ENCODE data around the gene FLT1. TPM values are rescaled to one million over a fixed set of nuclear protein-coding genes. Genes with fewer than 3 reads are reported as not detected.
A peak's percentile ranks its signal among the peaks of the same experiment; 100 is the strongest.

The FLT1 gene
- total and polyA plus RNA-seq, 2 experiments from 2014 or later, result 7.5 to 14.8 TPM

DNA sequence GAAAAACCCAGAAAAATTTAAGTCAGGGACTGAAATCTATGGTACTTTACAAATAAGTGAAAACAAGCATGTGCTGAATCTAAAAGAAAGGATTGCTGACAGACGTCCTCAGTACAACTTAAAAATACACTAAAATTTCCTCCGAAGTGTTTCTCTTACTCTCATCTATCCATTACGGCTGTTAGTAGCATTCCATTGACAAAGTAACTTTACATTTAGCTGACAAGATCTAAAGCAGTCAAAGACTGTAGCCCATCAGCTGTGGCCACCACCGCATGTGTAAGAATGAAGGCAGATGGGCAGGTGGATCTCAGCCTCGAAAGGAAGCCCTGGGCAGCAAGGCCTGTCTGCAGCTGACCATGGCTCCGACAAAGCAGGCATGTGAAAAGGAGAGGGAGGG, 59.0 kb downstream of the FLT1 start:
- Histone ChIP-seq H3K27me3 (no peaks in the 10 kb centered on the region), H3K4me1 (ENCODE audit: low read depth) (peaks cover 6% of the 10 kb centered on the region), H3K9me3 (ENCODE audit: low read depth) (no peaks in the 10 kb centered on the region), H3K4me3 (no peak overlapping the region), H3K36me3 (no peaks in the 10 kb centered on the region), H3K27ac (no peak overlapping the region)
- TF ChIP-seq, protein P1, sequence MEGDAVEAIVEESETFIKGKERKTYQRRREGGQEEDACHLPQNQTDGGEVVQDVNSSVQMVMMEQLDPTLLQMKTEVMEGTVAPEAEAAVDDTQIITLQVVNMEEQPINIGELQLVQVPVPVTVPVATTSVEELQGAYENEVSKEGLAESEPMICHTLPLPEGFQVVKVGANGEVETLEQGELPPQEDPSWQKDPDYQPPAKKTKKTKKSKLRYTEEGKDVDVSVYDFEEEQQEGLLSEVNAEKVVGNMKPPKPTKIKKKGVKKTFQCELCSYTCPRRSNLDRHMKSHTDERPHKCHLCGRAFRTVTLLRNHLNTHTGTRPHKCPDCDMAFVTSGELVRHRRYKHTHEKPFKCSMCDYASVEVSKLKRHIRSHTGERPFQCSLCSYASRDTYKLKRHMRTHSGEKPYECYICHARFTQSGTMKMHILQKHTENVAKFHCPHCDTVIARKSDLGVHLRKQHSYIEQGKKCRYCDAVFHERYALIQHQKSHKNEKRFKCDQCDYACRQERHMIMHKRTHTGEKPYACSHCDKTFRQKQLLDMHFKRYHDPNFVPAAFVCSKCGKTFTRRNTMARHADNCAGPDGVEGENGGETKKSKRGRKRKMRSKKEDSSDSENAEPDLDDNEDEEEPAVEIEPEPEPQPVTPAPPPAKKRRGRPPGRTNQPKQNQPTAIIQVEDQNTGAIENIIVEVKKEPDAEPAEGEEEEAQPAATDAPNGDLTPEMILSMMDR (IDR thresholded peaks at IDR 0.05; ENCODE audit: low read depth, low read length), result no peak
- no peak for DNase-seq (ENCODE audit: low read depth in 1 of 2, low spot score in 1 of 2)

DNA sequence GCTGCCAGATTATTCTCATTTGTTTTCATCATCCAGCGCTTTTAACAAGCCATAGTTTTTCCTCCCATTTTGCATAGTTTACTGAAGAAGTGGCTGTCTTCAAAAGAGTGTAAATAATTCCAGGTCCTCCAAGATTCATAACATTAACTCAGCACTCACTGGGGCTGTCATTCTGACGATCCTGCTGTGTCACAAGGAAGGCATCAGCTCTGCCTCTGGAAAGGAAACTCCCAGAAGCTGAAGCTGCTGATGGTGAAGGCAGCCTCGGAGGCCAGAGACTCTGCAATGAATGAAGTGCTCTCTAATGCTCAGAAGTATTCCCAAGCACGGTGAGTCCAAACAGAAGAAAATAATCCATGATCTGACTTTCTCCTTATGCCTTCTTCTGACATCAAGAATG, 60.0 kb downstream of the FLT1 start:
- Histone ChIP-seq H3K27ac (no peak overlapping the region), H3K27me3 (no peaks in the 10 kb centered on the region), H3K36me3 (no peaks in the 10 kb centered on the region), H3K9me3 (ENCODE audit: low read depth) (no peaks in the 10 kb centered on the region), H3K4me3 (no peak overlapping the region), H3K4me1 (ENCODE audit: low read depth) (peaks cover 11% of the 10 kb centered on the region)
- DNase-seq (ENCODE audit: low read depth in 1 of 2, low spot score in 1 of 2), result no peak
- TF ChIP-seq, protein P1 (IDR thresholded peaks at IDR 0.05; ENCODE audit: low read depth, low read length), result no peak

DNA sequence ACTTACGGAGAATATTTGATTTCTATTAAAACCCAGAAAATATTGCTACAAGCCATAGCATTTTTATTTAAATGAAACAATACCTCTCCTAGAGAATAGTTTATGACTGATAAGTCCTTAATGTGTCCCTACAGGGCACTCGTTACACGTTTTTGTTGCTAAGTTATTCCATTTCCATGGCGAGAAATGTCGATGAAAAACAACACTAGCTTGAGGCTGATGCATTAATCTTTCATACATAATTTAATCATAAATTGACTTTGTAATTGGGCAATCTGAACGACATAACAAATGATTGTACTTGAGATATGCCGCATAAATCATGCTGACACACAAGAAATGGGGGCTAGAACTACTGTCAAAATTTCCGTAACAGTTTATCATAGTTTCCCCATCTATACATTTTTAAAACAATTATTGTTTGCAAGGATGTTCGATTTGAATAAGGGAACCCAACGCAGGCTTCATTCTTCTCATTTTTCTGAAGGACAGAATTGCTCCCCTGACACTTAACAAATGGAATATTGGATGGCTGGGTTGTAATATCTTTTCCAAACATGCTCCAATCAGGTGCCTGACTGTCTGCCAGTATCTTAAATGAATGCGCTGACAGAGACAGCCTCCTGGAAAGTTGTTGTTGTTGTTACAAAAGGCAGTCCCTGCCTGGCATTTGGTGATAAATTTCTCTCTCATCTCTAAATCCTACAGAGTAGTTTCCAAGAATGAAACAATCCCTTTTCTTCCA, 61.9 kb downstream of the FLT1 start:
- DNase-seq (ENCODE audit: low read depth in 1 of 2, low spot score in 1 of 2), result no peak
- TF ChIP-seq, protein P1 (IDR thresholded peaks at IDR 0.05; ENCODE audit: low read depth, low read length), result no peak
- Histone ChIP-seq H3K9me3 (ENCODE audit: low read depth) (no peaks in the 10 kb centered on the region), H3K4me1 (ENCODE audit: low read depth) (peaks cover 11% of the 10 kb centered on the region), H3K27me3 (no peaks in the 10 kb centered on the region), H3K27ac (no peak overlapping the region), H3K4me3 (no peak overlapping the region), H3K36me3 (no peaks in the 10 kb centered on the region)

DNA sequence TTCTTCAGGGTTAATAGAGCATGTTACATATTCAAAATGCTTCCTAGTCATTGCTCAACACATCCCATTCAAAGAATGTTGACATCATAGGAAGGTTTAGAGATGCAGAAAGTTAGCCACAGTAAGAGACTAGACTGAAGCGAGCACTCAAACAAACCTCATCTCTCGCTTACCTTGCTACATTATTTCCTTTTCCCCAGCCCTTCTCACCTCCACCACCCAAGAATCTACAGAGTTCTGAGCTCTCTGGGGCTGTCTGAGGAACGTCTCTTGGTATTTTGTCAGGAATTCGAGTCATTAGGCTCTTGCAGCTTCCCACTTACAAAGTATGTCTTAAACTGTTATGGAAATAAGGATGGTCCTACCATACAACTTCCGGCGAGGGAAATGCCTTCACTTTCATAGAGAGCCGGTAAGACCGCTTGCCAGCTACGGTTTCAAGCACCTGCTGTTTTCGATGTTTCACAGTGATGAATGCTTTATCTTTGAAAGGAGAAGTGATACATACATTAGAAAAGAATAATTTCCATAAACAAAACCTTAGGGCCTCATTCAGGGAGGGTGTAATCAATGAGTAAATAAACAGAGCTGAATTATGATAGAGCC, 65.1 kb downstream of the FLT1 start:
- Histone ChIP-seq H3K36me3 (peaks cover 3% of the 10 kb centered on the region), H3K27me3 (no peaks in the 10 kb centered on the region), H3K4me3 (no peak overlapping the region), H3K9me3 (ENCODE audit: low read depth) (no peaks in the 10 kb centered on the region), H3K4me1 (ENCODE audit: low read depth) (peaks cover 11% of the 10 kb centered on the region), H3K27ac (no peak overlapping the region)
- TF ChIP-seq, protein P1 (IDR thresholded peaks at IDR 0.05; ENCODE audit: low read depth, low read length), result no peak
- peak in 1 of 2 donors; percentile 33 for DNase-seq (ENCODE audit: low read depth in 1 of 2, low spot score in 1 of 2)

DNA sequence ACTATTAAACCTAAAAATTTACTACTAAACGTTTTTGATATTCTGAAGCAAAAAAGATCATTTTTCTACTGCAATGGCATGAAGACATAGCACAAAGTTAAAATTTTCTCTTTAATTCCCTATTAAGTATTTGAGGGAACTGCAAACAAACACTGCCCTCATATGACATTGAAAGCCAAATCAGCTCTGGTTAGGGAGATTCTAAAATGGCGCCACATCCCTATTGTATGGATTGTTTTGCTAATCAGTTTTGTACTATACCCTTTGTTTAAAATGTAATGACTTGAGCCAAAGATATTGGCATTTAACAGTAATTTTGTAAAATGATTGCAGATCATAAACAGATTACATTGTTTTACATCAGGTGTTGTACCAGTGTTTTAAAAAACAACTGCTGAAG, 65.8 kb downstream of the FLT1 start:
- H3K27me3 ChIP-seq, result no peaks in the 10 kb centered on the region
- peaks cover 11% of the 10 kb centered on the region for H3K4me1 ChIP-seq (ENCODE audit: low read depth)
- H3K9me3 ChIP-seq (ENCODE audit: low read depth), result no peaks in the 10 kb centered on the region
- TF ChIP-seq, protein P1 (IDR thresholded peaks at IDR 0.05; ENCODE audit: low read depth, low read length), result no peak
- no peak overlapping the region for H3K27ac ChIP-seq
- DNase-seq (ENCODE audit: low read depth in 1 of 2, low spot score in 1 of 2), result no peak
- peaks cover 3% of the 10 kb centered on the region for H3K36me3 ChIP-seq
- no peak overlapping the region for H3K4me3 ChIP-seq

Data from cardiac muscle cell (in vitro differentiated cells and primary cell).